Thyroid gland (tissue), 4 donors: ENCODE measurements around the gene MISP3.

ENCODE experiments used
- CTCF ChIP-seq, 6 experiments: fragments of 200-600 bp in 3 of 6; fragments of 450-650 bp in 3 of 6; sonication (generic) in 3 of 6; IDR thresholded peaks; one replicate each; pipeline ENCODE4 v1.5.1; 2016 to 2019; ENCODE audit warnings: antibody characterized with exemption in 6 of 6, mild to moderate bottlenecking in 2 of 6, inconsistent platforms in 1 of 6, moderate library complexity in 1 of 6
- POLR2A ChIP-seq, 2 donors: fragments of 450-650 bp; IDR thresholded peaks; one replicate each; pipeline ENCODE4 v1.6.1; 2017; ENCODE audit warnings: antibody characterized with exemption in 2 of 2, mild to moderate bottlenecking in 2 of 2, moderate library complexity in 1 of 2

- no peak for TF ChIP-seq POLR2A (IDR thresholded peaks at IDR 0.05)
- no peak for TF ChIP-seq CTCF (IDR thresholded peaks at IDR 0.05)
Measured at GRCh38 chr19:14122924-14123323, 50.3 kb downstream of the MISP3 start.
